Endodermal cell (in vitro differentiated cells): ENCODE results near the gene BTBD9. TPM values are rescaled to one million over a fixed set of nuclear protein-coding genes. Genes with fewer than 3 reads are reported as not detected.

ENCODE experiments used
- DNase-seq: peaks from one replicate; pipeline ENCODE4 v3.0.0-alpha.2; 2017
- H3K27ac ChIP-seq: 2 replicates; pipeline ENCODE4 v1.5.1; 2013; ENCODE audit warnings: mild to moderate bottlenecking, low read depth, low read length, moderate library complexity
- H3K27me3 ChIP-seq: 2 replicates; pipeline ENCODE4 v1.6.1; 2013; ENCODE audit warnings: mild to moderate bottlenecking, low read length, moderate library complexity; ENCODE audit not compliant: insufficient read depth, control insufficient read depth, poor library complexity, severe bottlenecking
- H3K36me3 ChIP-seq: 2 replicates; pipeline ENCODE4 v1.7.0; 2013; ENCODE audit warnings: mild to moderate bottlenecking, low read length, moderate library complexity; ENCODE audit not compliant: control insufficient read depth, insufficient read depth
- H3K4me1 ChIP-seq: one replicate; pipeline ENCODE4 v1.7.0; 2013; ENCODE audit warnings: low read length; ENCODE audit not compliant: control insufficient read depth, insufficient read depth
- H3K4me3 ChIP-seq: 2 replicates; pipeline ENCODE4 v1.5.1; 2013; ENCODE audit warnings: mild to moderate bottlenecking, low read length, moderate library complexity
- H3K9ac ChIP-seq: 2 replicates; pipeline ENCODE4 v1.6.1; 2013; ENCODE audit warnings: mild to moderate bottlenecking, low read length, moderate library complexity; ENCODE audit not compliant: poor library complexity, severe bottlenecking; ENCODE audit errors: extremely low read depth
- H3K9me3 ChIP-seq: 2 replicates; pipeline ENCODE4 v1.6.1; 2013; ENCODE audit warnings: mild to moderate bottlenecking, low read length, moderate library complexity; ENCODE audit not compliant: control insufficient read depth
- H3K27ac Mint-ChIP-seq: 2 replicates; pipeline ENCODE4 v1.8.0; 2020; ENCODE audit warnings: mixed read lengths
- H3K27me3 Mint-ChIP-seq: 2 replicates; pipeline ENCODE4 v1.8.0; 2021; ENCODE audit warnings: mild to moderate bottlenecking, mixed read lengths; ENCODE audit not compliant: insufficient read depth
- H3K36me3 Mint-ChIP-seq: 2 replicates; pipeline ENCODE4 v1.8.0; 2020; ENCODE audit warnings: low read depth, mixed read lengths
- H3K4me1 Mint-ChIP-seq: 2 replicates; pipeline ENCODE4 v1.8.0; 2020; ENCODE audit warnings: mixed read lengths
- H3K4me3 Mint-ChIP-seq: 2 replicates; pipeline ENCODE4 v1.8.0; 2020; ENCODE audit warnings: mild to moderate bottlenecking, moderate library complexity, mixed read lengths
- H3K9me3 Mint-ChIP-seq: 2 replicates; pipeline ENCODE4 v1.8.0; 2020; ENCODE audit warnings: mild to moderate bottlenecking, mixed read lengths
- WGBS, 2 experiments: methylation state at CpG; one replicate each; pipeline versions ENCODE4 v1.1.5 to v1.1.7; 2013; ENCODE audit warnings: missing lambda C conversion rate in 2 of 2, mixed read lengths in 1 of 2; ENCODE audit not compliant: insufficient coverage in 1 of 2, insufficient read length in 1 of 2; 5-methylcytosine and 5-hydroxymethylcytosine counted together
- total RNA-seq, 2 donors: library from RNA; stranded (reverse); fragmentation: NEBNext Ultra II Directional in 1 of 2; extraction: Animal tissue kit (Norgen Biotek cat#: 25700) in 1 of 2; gene quantifications; 2 replicates in 1 of 2; 3 replicates in 1 of 2; pipeline ENCODE4 v1.2.1, GENCODE V29; 2021
- TF ChIP-seq, protein P1 (sequence below): fragments of 200-600 bp; sonication (generic); conservative IDR thresholded peaks from 2 replicates; pipeline ENCODE4 v1.5.0; 2021; ENCODE audit warnings: antibody characterized with exemption, mild to moderate bottlenecking

BTBD9 gene
- total RNA-seq, 2 donors from 2014 or later: 7.6 to 12.3 TPM

- peaks cover 8% of the 10 kb centered on the region for H3K4me1 Mint-ChIP-seq
- no peak for DNase-seq
- no peaks in the 10 kb centered on the region for H3K9me3 ChIP-seq
- no peak overlapping the region for H3K9ac ChIP-seq
- TF ChIP-seq, protein P1, sequence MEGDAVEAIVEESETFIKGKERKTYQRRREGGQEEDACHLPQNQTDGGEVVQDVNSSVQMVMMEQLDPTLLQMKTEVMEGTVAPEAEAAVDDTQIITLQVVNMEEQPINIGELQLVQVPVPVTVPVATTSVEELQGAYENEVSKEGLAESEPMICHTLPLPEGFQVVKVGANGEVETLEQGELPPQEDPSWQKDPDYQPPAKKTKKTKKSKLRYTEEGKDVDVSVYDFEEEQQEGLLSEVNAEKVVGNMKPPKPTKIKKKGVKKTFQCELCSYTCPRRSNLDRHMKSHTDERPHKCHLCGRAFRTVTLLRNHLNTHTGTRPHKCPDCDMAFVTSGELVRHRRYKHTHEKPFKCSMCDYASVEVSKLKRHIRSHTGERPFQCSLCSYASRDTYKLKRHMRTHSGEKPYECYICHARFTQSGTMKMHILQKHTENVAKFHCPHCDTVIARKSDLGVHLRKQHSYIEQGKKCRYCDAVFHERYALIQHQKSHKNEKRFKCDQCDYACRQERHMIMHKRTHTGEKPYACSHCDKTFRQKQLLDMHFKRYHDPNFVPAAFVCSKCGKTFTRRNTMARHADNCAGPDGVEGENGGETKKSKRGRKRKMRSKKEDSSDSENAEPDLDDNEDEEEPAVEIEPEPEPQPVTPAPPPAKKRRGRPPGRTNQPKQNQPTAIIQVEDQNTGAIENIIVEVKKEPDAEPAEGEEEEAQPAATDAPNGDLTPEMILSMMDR: no peak
- WGBS, 2 experiments: 95 to 100% methylated on average over 2 of the region's 2 CpGs
- no peak overlapping the region for H3K4me3 Mint-ChIP-seq
- H3K4me3 ChIP-seq: no peak overlapping the region
- no peak overlapping the region for H3K27ac Mint-ChIP-seq
- H3K4me1 ChIP-seq: peaks cover 3% of the 10 kb centered on the region
- H3K9me3 Mint-ChIP-seq: no peaks in the 10 kb centered on the region
- H3K36me3 Mint-ChIP-seq: no peaks in the 10 kb centered on the region
- no peaks in the 10 kb centered on the region for H3K36me3 ChIP-seq
- no peaks in the 10 kb centered on the region for H3K27me3 ChIP-seq
- no peaks in the 10 kb centered on the region for H3K27me3 Mint-ChIP-seq
- no peak overlapping the region for H3K27ac ChIP-seq
Observed at GRCh38 chr6:38497546-38497945, 142.2 kb downstream of the BTBD9 start.

DNA sequence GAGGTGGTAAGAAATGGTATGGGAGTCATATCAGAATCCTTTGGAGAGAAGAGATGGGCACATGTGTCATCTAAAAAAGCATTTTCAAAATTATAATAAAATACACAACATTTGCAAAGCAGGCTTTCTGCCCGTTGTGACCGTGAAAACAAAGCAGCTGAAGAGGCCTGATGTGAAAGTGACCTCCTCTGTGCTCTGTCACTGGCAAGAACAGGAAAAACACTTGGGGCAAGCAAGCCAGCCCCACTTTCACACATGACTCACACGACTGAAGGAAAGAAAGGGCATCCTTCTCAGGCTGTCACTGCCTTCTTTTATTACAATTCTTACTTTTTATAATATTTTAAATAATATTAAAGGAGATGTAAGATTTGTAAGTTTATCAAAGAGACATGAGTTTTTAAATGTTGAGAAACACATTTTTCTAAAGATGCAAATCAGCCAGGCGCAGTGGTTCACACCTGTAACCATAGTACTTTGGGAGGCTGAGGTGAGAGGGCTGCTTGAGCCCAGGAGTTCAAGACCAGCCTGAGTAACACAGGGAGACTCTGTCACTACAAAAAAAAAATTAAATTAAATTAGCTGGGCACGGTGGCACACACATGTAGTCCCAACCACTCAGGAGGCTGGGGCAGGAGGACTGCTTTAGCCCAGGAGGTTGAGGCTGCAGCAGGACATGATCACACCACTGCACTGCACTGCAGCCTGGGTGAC, 143.7 kb downstream of the BTBD9 start:
- Histone ChIP-seq H3K27me3 (no peaks in the 10 kb centered on the region), H3K4me3 (no peak overlapping the region), H3K27ac (no peak overlapping the region), H3K9ac (no peak overlapping the region), H3K36me3 (no peaks in the 10 kb centered on the region), H3K4me1 (no peaks in the 10 kb centered on the region), H3K9me3 (no peaks in the 10 kb centered on the region)
- Mint-ChIP-seq H3K4me3 (no peak overlapping the region), H3K4me1 (peaks cover 8% of the 10 kb centered on the region), H3K27ac (no peak overlapping the region), H3K27me3 (peaks cover under 1% of the 10 kb centered on the region), H3K36me3 (no peaks in the 10 kb centered on the region), H3K9me3 (no peaks in the 10 kb centered on the region)
- TF ChIP-seq, protein P1: no peak
- no peak for DNase-seq
- WGBS, 2 experiments: 83 to 100% methylated on average over 4 to 5 of the region's 5 CpGs

GRCh38 chr6:38495518-38495917, 144.2 kb downstream of the BTBD9 start:
- Mint-ChIP-seq H3K9me3 (no peaks in the 10 kb centered on the region), H3K4me3 (no peak overlapping the region), H3K4me1 (peaks cover 8% of the 10 kb centered on the region), H3K27me3 (peaks cover 3% of the 10 kb centered on the region), H3K36me3 (no peaks in the 10 kb centered on the region), H3K27ac (no peak overlapping the region)
- no peak for DNase-seq
- Histone ChIP-seq H3K4me3 (no peak overlapping the region), H3K9me3 (no peaks in the 10 kb centered on the region), H3K4me1 (no peaks in the 10 kb centered on the region), H3K9ac (no peak overlapping the region), H3K27ac (no peak overlapping the region), H3K36me3 (no peaks in the 10 kb centered on the region), H3K27me3 (no peaks in the 10 kb centered on the region)
- WGBS, 2 experiments: 94% methylated on average over 4 of the region's 5 CpGs; no CpG with 5 or more reads in 1 of the 2 experiments
- TF ChIP-seq, protein P1: no peak
